Gastroesophageal sphincter (tissue), 3 donors: ENCODE measurements around the gene DYRK2.

ENCODE experiments used
- CTCF ChIP-seq, 4 experiments: fragments of 200-600 bp in 2 of 4; fragments of 450-650 bp in 2 of 4; sonication (generic) in 1 of 4; IDR thresholded peaks; one replicate each; pipeline ENCODE4 v1.5.1; 2017 to 2019; ENCODE audit warnings: antibody characterized with exemption in 4 of 4, mild to moderate bottlenecking in 2 of 4, moderate library complexity in 2 of 4
- EP300 ChIP-seq: sonication (generic); formaldehyde crosslinking; IDR thresholded peaks from one replicate; pipeline ENCODE4 v1.6.1; 2017; ENCODE audit warnings: antibody characterized with exemption, mild to moderate bottlenecking
- POLR2A ChIP-seq, 2 donors: fragments of 450-650 bp; IDR thresholded peaks; one replicate each; pipeline ENCODE4 v1.6.1; 2017; ENCODE audit warnings: antibody characterized with exemption in 2 of 2, mild to moderate bottlenecking in 2 of 2, moderate library complexity in 1 of 2

GRCh38 chr12:67689385-67689784, 40.8 kb downstream of the DYRK2 start:
- TF ChIP-seq CTCF (IDR thresholded peaks at IDR 0.05) = no peak
- no peak for TF ChIP-seq POLR2A (IDR thresholded peaks at IDR 0.05)
- TF ChIP-seq EP300 = no peak
